ENCODE results near the gene CDX1.

The CDX1 gene

GRCh38 chr5:150184990-150185912 is 18.7 kb downstream of the CDX1 start:
- DNase-seq: no peak

- DNase-seq: no peak
Measured at GRCh38 chr5:150186137-150186536, 19.6 kb downstream of the CDX1 start.

GRCh38 chr5:150186897-150187296 is 20.3 kb downstream of the CDX1 start:
- DNase-seq: no peak

- no peak for DNase-seq
Measured at GRCh38 chr5:150188146-150188842, 21.7 kb downstream of the CDX1 start.

GRCh38 chr5:150189326-150189725 is 22.7 kb downstream of the CDX1 start:
- DNase-seq: no peak

- DNase-seq: no peak
Measured at GRCh38 chr5:150189728-150190502, 23.3 kb downstream of the CDX1 start, which contains the start of gene SLC6A7. Gene SLC6A7, plus strand, starts transcription at chr5:150190062. Its CDS starts 266 bp downstream, at chr5:150190328.

- DNase-seq: no peak
Measured at GRCh38 chr5:150190503-150190979, 24.0 kb downstream of the CDX1 start.

GRCh38 chr5:150190987-150191386 is 24.4 kb downstream of the CDX1 start:
- DNase-seq: no peak

GRCh38 chr5:150192462-150192861 is 25.9 kb downstream of the CDX1 start:
- no peak for DNase-seq

- DNase-seq: no peak
Measured at GRCh38 chr5:150195736-150196485, 29.3 kb downstream of the CDX1 start.

GRCh38 chr5:150196514-150196913 is 29.9 kb downstream of the CDX1 start:
- DNase-seq: no peak

GRCh38 chr5:150196986-150197385 is 30.4 kb downstream of the CDX1 start:
- DNase-seq: no peak

- no peak for DNase-seq
Measured at GRCh38 chr5:150197476-150197875, 30.9 kb downstream of the CDX1 start.

- no peak for DNase-seq
Measured at GRCh38 chr5:150202501-150202900, 35.9 kb downstream of the CDX1 start.

- no peak for DNase-seq
Measured at GRCh38 chr5:150203832-150204589, 37.4 kb downstream of the CDX1 start.

- no peak for DNase-seq
Measured at GRCh38 chr5:150204590-150204960, 38.0 kb downstream of the CDX1 start.

GRCh38 chr5:150206098-150206778 is 39.7 kb downstream of the CDX1 start:
- no peak for DNase-seq

- DNase-seq: no peak
Measured at GRCh38 chr5:150206779-150207115, 40.2 kb downstream of the CDX1 start.

GRCh38 chr5:150208187-150209098 is 41.9 kb downstream of the CDX1 start:
- DNase-seq: no peak

- peak; percentile 53 for DNase-seq
Measured at GRCh38 chr5:150209099-150209635, 42.6 kb downstream of the CDX1 start.
